ENCODE data around the gene CTDNEP1.

DNA sequence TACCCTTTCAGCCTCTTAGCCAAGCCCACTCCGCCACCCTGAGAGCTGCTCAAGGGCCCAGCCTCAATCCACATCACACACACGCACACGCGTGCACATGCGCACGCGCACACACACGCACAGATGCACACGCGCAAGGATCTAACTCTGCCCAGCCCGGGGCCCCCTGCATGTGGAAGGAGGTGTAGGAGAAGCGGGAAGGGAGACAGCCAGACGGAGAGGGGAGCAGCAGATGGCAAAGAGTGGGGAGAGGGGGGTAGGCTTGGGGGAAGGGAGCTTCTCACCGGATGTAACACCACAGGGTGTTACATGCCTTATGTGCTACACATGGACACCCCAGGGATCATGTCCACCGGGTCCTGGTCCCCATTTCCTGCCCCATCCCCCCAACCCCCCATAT, 47.2 kb downstream of the CTDNEP1 start:
- TF ChIP-seq CTCF (IDR thresholded peaks at IDR 0.05; ENCODE audit: insufficient read depth, low read depth, low read length) (no peak), EZH2 (IDR thresholded peaks at IDR 0.05; ENCODE audit: insufficient read depth, low read length) (no peak)

All from astrocyte (in vitro differentiated cells and primary cell).